GM19463 (cell line): ENCODE results near the gene BIRC5.
A peak's percentile ranks its signal among the peaks of the same experiment; 100 is the strongest.
"Not testable (repeated sequence)": the region's sequence is repeated elsewhere in the genome, so short reads cannot be mapped to it uniquely, and the experiment has no call there.

Source experiments
- ATAC-seq: cut with Tn5 transposase; IDR thresholded peaks from one replicate; pipeline ENCODE4 v1.9.1; 2021; ENCODE audit warnings: mild to moderate bottlenecking, moderate library complexity; ENCODE audit not compliant: unreplicated experiment

Gene BIRC5

DNA sequence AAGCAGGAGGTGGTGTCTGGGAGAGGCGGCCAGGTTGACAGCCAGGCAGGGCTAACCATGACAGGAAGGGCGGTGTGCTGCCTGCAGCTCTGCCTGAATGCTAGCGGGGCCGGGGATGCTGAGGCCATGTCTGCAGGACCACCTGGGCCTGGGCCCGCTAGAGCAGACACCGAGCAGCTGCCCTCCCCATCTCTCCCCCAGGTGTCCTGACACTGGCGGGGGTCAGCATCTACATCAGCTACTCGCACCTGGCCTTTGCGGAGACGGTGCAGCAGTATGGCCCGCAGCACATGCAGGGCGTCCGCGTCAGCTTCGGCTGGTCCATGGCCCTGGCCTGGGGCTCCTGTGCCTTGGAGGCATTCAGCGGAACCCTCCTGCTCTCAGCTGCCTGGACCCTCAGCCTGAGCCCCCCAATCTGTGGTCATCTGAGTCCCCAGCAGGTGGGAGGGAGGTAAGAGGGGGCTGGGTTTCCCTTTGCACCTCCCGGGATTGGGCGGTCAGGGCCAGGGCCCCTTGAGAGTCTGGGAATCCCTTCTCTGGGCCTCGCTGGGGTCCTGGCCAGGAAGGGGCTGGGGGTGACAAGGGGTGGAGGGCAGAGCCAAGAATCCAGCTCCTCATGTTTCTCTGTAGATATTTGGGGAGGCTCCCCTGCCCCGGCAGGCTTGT is 24.9 kb downstream of the BIRC5 start:
- no peak for ATAC-seq

DNA sequence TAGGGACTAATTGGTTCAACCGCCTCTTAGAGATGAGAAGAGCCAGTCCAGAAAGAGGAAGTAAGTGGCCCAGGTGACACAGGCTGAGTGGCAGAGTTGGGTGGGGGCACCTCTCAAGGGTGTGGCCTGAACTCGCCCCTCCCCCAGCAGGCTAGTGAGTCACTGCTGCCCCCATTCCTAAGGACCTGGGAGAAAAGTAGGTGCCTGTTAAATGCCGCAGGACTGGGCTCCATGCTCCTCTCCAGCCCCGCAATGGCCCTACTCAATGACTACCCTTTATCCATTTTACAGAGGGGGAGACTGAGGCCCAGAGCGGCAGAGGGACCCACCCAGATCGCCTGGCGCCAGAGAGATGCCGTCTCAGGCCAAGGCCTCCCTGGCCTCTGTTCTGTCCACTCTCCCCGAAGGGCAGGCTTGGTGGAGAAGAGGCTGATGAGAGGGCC is 25.5 kb downstream of the BIRC5 start:
- no peak for ATAC-seq

DNA sequence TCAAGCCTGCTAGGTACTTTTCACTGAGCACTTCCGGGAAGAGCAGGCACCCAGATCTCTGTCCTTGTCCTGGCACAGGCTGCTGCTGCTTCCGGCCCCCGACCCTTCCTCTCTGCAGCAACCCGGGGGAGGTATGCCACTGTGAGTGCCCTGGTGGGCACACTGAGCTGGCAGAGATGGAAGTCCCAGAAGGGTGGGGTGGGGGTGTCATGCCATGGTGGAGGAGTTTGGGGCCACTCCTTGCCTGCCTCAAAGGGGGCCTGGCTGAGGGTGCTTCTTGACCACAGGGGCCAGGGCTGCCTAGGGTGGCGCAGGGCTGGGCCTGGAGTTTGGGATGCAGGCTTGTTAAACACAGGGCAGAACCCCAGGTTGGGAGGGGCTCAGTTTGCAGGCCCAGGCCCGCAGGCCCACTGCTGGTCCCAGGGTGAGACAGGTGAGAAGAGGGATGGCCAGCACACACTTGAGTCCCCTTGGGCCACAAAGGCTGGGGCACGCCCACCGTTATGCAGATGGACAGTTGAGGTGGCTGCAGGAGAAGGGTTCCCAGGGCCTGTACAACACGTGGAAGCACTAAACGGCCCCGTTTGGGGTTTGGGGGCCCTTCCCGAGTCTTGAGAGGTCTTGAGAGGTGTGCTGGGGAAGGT is 26.1 kb downstream of the BIRC5 start:
- no peak for ATAC-seq

DNA sequence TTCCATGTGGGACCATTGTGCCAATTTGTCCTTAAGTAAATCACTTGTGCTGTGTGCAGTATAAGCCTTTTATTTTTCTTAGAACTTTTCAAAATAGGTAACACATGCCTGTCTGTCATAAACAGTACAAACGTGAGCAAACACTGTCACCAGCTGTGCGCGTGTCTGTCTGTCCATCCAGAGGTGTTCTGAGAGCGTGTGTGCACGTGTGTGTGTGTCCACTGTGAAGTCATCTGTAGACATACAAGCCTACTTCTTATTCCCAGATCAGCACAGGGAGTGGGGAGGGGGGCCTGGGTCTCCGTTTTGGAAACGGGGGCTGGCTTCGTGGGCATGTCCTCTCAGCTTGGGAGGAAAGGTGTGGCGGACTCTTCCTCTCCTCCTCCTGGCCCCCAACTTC is 26.8 kb downstream of the BIRC5 start:
- ATAC-seq, result no peak

DNA sequence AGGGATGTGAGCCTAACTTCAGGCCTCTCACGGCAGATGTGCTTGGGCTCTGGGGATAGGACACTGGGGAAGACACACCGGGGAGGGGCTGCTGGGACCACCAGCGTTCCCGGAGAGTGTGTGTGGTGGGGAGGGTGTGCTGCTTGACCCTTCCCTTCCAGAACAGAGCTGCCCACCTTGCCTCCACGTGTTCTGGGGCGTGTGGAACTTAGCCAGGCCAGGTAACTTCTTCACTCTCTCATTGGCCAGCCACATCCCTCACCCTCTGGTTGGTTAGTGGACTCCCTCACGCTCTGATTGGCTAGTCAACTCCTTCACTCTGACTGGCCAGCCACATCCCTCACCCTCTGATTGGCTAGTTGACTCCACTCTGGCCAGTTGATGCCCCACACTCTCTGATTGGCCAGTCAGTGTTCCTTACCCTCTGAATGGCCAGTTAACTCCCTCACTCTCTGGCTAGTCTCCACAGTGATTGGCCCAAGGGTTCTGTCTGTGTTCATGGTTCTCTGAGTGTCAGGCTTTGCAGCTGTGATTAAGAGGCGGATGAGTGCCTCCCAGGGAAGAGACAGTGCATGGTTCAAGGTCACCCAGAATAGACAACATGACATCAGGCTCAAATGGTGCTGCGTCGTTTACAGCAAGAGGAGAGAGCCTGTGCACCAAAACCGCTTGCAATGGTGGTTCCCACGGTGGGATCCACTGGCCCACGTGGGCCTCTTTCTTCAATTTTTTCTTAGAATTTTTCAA is 27.4 kb downstream of the BIRC5 start:
- no peak for ATAC-seq

DNA sequence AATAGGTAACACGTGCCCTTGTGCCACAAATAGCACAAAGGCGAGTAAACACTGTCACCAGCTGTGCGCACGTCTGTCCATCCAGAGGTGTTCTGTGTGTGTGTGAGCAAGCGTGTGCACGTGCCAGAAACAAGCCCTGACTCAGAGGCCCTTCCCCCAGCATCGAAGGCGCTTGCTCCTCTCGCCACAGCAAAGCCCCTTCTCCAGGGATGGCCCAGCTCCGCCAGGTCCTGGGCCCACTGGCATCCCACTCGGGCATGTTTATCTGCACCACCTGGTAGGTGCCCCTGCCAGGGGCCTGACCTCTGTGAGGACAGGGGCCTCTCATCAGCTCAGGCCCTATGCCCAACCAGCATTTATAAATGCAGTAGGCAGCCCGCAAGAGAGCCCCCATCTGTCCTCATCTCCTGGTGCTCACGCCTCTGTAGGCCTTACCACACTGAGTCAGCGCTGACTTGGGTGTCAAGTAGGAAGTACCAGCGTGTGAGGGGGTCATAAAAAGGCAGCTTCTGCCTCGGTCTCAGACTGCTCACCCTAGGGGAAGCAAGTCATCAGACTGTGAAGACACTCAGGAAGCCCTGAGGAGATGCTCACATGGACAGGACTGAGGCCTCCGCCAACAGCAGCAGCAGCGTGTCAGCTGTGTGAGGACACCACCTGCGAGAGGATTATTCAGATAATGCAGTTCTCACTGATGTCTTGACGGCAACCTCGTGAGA is 28.1 kb downstream of the BIRC5 start:
- ATAC-seq, result no peak

DNA sequence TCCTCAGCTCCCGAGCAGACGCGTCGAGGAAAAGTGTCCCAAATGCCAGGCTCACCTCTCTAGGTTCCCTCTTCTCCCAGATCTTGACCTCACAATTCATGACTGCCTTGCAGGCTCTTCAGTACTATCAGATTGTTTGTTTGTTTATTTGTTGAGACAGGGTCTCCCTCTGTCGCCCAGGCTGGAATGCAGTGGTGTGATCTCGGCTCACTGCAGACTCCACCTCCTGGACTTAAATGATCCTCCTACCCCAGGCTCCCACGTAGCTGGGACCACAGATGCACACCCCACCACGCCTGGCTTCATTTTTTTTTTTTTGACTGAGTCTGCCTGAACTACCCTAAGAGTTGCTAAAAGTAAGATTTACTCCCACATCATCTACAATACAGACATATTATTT is 33.3 kb downstream of the BIRC5 start:
- no peak for ATAC-seq

DNA sequence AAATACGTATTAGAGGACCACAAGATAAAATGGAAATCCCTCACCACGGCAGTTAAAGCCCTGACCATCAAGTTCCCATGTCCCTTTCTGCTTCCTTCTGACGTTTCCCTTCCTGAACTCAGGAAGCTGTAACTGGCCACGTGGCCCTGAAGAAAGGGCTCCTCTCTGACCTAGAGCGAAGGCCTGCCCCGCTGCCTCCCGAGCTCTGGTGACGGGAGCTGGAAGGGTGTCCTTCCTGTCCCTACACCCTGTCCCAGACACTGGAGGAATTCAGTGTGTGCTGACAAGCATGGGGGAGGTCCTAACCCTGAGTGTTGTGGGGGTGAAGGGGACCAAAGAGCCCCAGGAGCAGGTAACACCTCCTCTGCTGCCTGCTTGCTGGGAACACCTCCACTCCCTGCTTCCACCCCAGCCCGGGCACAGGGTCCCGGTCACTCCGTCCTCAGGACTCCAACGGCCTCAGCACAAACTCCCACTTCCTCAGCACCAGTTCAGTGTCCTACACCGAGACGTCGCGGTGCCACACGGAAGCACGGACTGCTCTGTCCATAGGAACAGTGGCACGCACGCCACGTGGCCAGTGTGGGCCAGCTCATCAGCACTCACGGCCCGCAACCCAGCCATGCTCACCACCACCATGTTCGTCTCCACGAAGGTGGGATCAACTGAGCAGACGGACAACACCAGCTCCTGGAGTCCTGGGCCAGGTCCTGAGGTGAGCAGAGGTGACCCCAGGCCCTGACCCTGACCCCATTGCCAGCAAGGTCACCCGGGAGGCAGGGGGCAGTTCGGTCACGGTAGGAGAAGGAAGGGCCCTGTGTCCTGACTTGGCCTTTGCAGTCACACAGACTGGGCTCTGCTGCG is 34.2 kb downstream of the BIRC5 start:
- ATAC-seq, result no peak

DNA sequence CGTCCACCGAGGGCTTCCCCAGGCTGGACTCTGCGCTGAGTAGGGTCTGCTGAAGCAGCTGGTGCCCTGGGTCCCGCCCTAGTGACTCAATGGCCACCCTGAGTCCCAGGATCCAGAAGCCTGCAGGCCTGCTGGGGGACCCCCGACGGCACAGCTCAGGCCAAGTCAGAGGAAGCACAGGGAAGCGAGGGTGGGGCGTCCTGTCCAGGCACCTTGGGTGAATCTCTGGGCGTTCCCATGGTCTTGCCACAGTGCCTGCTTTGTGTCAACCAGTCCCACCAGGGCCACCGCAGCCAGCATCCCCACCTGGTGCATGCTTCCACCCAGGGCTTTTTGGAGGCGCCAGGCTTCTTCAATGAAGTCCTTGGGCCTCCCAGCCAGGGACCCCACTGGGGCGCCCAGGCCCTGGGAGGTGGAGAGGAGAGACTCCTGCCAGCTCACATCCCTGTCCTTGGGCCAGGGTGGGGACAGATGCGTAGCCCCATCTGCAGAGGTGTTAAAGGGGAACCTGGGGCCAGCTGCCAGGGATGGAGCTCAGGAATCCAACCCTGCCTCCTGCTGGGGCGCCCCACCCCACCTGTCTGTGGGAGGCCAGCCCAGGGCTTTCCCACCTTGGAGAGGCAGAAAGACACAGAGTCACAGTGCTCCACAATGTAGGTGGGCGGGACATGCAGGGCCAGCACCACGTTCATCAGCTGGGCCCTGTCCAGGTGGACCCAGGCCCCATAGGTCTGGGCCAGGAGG is 35.2 kb downstream of the BIRC5 start:
- no peak for ATAC-seq

DNA sequence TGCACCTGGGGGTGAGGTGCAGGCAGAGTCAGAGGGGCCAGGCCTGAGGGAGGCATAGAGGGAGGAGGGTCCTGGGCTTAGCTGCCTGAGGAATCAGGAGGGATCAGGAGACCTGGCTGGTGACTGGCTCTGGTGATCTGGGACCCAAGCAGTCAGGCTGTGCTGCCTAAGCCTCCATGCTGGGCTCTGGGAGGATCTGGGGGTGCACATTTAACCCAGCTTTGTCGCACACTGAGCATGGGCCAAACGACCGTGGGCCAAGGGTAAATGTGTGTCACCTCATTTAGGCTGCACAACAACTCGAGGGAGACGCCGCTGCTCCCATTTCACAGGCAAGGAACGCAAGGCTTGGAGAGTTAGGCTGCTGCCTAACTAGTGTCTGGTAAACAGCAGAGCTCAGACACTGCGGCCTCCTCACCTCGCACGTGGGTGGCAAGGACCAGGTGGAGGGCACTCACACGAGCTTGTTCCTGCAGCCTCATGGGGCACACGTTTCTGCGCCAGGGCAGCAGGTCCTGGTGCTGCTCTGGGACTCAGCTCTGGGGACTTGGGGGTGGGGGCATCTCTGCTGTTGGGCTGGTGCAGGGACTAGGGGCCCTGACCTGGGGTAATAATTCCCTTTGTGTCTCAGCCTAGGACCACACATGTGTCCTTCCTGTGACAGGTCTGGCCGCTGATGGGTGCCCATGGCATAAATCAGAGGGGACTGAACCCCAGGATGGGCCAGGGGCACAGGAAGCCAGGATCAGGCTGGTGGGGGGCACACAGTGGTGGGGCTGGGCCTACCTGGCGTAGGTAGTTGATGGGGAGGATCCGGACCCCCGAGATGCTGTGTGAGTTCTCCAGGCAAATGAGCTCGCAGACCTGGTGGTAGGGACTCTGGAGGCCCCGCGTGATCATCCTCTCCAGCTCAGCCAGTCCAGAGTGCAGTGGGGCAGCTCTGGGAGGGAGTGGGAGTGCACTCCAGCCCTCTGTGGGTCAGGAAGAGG is 36.1 kb downstream of the BIRC5 start:
- no peak for ATAC-seq

DNA sequence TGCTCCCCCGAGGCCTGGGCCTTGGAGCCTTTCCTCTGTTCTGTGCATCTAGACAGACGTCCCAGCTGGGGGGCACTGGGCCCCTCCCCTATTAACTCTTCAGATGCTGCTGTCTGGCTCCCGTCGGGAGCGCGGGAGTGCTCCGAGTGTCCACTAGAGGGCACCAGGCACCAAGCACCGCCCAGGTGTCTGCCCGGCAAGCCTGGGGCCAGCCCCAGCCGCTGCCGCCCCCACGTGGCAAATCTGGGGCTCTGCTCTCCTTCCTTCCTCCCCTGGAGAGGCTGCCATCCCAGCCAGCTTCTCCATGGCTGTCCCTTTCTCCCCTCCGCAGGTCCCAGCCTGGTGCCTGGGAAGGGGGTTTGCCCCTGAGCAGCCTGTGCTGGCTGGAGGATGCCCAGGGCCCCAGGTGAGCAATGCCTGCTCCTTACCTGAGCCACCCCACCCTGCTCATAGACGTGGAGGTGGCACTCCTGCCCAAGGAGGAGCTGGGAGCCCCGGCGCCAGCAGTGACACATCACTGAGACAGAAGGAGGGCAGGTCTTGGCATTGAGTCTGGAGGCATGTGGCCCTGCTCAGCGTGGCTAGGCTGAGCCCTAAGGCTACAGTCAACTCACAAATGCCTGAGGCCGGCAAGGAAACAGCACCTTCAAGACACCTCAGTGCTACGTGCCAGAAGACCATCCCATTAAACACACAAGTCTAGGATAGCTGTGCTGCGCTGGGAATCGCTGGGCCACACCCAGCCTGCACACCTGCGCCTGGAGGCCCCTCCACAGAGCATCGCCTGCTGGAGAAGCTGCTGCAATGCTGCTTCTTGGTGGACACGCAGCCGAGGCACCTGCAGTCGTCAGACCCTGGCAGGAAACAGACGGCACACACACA is 37.1 kb downstream of the BIRC5 start:
- ATAC-seq, result peak; percentile 69

DNA sequence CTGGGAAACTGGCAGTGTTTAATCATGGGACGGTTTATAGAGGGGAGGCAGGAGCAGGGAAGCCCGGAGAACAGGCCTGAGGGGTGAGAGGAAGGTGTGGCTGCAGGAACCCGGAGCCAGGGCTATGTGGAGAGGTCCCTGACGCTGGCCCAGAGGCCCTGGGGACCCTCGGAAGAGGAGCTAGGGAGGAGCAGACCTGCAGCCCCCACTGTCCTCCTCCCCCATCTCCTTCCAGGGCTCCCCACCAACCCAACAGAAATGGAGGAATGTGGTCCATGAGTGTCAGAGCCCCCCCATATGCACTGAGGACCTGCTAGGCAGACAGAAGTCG is 37.7 kb downstream of the BIRC5 start:
- ATAC-seq, result no peak

DNA sequence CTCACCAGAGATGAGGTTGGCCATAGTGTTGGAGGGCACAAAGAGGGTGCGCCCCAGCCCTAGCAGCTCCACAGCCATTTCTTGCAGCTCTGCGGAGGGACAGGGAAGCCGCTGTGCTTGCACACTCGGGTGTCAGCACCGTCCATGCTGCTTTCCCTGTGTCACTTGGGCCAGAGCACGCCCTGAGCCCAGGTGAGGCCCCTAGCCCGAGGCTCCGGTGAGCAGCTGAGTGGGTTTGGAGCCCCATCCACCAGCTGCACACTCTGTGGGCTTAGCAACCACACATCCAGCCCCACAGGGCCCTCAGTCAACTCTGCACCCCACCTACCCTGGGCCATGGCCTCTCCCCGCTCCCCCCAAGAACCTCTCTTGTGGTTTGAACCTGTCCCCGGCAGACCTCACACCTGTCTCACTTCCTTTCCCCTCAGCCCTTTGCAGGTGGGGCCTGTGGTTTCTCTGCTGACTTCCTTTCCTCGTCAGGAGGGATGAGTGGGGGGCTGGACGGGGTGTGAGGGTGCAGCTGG is 38.1 kb downstream of the BIRC5 start:
- no peak for ATAC-seq

DNA sequence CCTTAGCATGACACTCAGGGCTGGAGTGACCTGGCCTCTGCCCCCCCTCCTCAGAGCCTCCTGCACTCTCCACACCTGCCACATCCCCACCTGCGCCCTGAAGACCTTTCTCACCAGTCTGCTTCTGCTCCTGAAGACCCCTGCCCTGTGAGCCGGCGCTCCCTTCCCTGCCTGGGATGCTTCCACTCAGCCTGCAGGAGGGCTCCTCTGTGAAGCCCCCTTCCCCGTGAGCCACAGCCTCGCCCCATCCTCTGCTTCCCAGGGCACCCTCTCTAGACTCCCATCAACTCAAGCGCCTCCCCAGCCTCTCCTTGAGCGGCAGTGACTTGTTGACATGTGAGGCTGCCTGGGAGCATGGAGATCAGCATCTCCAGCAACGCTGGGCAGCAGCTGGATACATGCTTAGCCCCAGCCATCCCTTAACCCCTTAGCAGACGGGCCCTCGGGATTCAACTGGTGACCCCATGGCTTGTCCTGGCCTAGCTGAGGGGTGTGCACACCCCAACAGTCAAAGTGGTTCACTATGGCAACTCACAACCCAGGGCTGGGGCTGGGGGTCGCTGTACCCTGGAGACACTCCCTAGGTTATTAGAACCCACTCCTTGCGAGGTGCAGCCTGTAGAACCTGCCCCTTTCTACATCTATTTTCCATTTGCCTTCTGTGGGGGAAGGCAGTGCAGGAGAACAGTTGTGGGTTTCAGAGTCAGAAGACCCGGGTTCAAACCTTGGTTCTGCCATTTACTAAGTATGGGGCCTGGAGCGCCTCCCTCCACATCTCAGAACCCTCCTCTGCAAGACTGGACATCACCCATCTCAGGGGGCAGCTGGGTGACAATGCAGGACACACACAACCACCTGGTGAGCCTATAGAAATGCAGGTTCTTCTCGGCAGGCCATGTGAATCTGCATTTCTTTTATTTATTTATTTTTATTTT is 38.9 kb downstream of the BIRC5 start:
- ATAC-seq, result no peak

DNA sequence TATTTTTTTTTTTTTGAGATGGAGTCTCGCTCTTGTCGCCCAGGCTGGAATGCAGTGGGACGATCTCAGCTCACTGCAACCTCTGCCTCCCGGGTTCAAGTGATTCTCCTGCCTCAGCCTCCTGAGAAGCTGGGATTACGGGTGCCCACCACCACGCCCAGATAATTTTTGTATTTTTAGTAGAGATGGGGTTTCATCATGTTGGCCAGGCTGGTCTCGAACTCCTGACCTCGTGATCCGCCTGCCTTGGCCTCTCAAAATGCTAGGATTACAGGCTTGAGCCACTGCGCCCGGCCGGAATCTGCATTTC is 39.5 kb downstream of the BIRC5 start:
- not testable (repeated sequence) for ATAC-seq

DNA sequence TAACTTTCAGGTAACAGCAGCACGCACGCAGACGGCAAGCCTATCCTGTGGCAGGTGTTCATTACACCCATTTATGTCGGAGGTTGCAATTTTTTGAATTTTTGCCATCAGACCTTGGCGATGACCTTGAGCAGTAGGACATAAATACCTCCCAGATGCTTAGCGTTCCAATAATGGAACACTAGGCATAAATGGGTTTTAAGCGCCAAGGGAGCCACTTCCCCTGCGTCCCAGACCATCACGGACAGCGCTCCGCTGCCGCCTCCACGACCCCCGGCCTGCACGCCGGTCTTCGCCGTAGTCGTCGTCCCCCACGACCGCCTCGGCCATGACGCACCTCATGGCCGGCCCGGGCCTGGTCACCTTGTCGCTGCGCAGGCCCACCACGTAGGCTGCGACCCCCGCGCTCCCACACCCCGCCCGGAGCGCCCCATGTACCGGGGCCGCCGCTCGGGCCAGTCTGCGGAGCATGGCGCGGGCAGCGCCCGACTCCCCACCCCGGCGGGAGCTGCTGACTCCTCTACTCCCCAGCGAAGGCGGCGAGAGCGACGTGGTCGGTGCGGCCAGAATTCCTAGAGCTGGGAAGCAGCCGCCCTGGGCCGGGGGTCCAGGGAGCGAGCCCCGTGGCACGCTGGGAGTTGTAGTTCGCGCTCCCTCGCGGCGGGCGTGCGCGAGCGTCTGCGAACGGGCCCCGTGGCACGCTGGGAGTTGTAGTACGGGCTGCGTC is 40.1 kb downstream of the BIRC5 start:
- ATAC-seq, result peak; percentile 43
